ENCODE results near the gene KRT75. TPM values are rescaled to one million over a fixed set of nuclear protein-coding genes. Genes with fewer than 3 reads are reported as not detected.

Gene KRT75
- total RNA-seq, 1 donor from 2014 or later, result not detected

DNA sequence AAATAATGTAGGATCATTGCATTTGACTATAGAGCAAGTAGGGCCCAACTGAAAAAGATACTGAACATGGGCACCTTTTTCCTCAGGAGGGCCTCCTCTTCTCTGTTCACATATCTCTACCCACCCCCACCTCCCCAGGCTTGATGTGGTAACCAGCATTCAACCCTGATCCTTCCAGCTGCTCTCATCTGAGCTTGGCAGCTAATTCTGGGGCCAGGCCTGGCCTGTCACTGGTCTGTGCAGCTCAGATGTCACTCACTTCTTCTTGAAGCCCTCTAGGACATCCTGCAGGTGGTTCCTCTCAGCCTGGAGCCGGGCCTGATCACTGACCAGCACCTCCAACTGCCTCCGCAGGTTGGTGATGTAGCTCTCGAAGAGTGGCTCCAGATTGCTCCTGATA is 50.8 kb downstream of the KRT75 start:
- Mint-ChIP-seq H3K4me1 (ENCODE audit: unreplicated experiment) (no peaks in the 10 kb centered on the region), H3K9me3 (ENCODE audit: unreplicated experiment) (no peaks in the 10 kb centered on the region), H3K27me3 (ENCODE audit: unreplicated experiment) (peaks cover 27% of the 10 kb centered on the region), H3K27ac (ENCODE audit: unreplicated experiment) (no peak overlapping the region), H3K36me3 (ENCODE audit: unreplicated experiment) (no peaks in the 10 kb centered on the region), H3K4me3 (ENCODE audit: unreplicated experiment) (no peak overlapping the region)
- TF ChIP-seq, protein P1, sequence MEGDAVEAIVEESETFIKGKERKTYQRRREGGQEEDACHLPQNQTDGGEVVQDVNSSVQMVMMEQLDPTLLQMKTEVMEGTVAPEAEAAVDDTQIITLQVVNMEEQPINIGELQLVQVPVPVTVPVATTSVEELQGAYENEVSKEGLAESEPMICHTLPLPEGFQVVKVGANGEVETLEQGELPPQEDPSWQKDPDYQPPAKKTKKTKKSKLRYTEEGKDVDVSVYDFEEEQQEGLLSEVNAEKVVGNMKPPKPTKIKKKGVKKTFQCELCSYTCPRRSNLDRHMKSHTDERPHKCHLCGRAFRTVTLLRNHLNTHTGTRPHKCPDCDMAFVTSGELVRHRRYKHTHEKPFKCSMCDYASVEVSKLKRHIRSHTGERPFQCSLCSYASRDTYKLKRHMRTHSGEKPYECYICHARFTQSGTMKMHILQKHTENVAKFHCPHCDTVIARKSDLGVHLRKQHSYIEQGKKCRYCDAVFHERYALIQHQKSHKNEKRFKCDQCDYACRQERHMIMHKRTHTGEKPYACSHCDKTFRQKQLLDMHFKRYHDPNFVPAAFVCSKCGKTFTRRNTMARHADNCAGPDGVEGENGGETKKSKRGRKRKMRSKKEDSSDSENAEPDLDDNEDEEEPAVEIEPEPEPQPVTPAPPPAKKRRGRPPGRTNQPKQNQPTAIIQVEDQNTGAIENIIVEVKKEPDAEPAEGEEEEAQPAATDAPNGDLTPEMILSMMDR (IDR thresholded peaks at IDR 0.05), result no peak
- DNase-seq (ENCODE audit: extremely low spot score, unreplicated experiment), result no peak

DNA sequence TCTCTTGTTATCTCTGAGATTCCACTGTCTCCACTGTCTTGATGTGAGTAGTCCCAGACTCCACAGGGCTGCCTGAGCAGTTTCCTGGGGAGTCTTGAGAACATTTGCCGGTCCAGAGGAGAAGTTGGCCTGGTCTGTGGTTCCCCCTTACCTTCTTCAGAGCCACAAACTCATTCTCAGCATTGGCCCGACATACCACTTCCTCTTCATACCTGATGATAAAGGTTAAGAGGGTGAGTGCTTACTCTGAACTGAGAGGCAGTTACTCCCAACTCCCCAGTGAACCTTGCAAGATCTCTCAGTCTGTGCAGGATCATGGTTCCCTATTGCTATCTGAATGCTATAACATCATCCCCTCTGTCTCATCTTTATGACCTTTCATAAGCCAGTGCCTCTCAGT is 51.3 kb downstream of the KRT75 start:
- DNase-seq (ENCODE audit: extremely low spot score, unreplicated experiment), result no peak
- TF ChIP-seq, protein P1 (IDR thresholded peaks at IDR 0.05), result no peak
- H3K36me3 Mint-ChIP-seq (ENCODE audit: unreplicated experiment), result no peaks in the 10 kb centered on the region
- no peaks in the 10 kb centered on the region for H3K9me3 Mint-ChIP-seq (ENCODE audit: unreplicated experiment)
- no peaks in the 10 kb centered on the region for H3K4me1 Mint-ChIP-seq (ENCODE audit: unreplicated experiment)
- no peak overlapping the region for H3K4me3 Mint-ChIP-seq (ENCODE audit: unreplicated experiment)
- H3K27me3 Mint-ChIP-seq (ENCODE audit: unreplicated experiment), result peaks cover 27% of the 10 kb centered on the region
- no peak overlapping the region for H3K27ac Mint-ChIP-seq (ENCODE audit: unreplicated experiment)

DNA sequence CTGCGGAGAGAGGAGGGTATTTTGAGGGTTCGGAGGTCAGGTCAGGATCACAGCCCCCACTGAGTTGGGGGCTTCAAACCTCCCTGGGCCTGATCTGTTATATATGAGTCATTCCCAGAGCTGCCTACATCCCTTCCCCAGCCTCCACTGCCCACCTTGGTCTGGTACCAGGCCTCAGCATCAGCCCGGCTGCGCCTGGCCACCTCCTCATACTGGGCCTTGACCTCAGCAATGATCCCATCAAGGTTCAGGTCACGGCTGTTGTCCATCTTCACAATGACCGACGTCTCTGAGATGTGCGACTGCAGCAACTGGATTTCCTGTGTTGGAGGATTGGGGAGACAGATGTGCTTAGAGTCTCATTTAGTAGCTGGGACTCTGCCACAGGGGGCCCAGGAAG is 53.0 kb downstream of the KRT75 start:
- no peak for DNase-seq (ENCODE audit: extremely low spot score, unreplicated experiment)
- no peaks in the 10 kb centered on the region for H3K36me3 Mint-ChIP-seq (ENCODE audit: unreplicated experiment)
- peaks cover 36% of the 10 kb centered on the region for H3K27me3 Mint-ChIP-seq (ENCODE audit: unreplicated experiment)
- H3K4me3 Mint-ChIP-seq (ENCODE audit: unreplicated experiment), result no peak overlapping the region
- H3K27ac Mint-ChIP-seq (ENCODE audit: unreplicated experiment), result no peak overlapping the region
- H3K9me3 Mint-ChIP-seq (ENCODE audit: unreplicated experiment), result no peaks in the 10 kb centered on the region
- H3K4me1 Mint-ChIP-seq (ENCODE audit: unreplicated experiment), result no peaks in the 10 kb centered on the region
- TF ChIP-seq, protein P1 (IDR thresholded peaks at IDR 0.05), result no peak

DNA sequence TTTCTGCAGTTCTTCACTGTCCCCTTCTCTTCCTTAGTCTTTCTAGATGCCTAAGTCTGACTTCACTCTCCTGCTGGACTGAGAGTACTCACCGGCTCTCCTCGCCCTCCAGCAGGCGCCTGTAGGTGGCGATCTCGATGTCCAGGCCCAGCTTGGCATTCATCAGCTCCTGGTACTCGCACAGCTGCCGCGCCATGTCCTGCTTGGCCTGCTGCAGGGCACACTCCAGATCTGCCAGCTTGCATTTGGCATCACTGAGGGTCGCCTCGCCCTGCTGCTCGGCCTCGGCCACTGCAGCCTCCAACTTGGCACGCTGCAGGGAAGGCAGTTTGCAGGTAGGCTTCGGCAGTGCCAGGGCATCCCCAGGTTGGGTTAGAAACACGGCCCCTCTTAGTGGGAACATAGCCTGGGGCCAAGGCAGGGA is 53.9 kb downstream of the KRT75 start:
- DNase-seq (ENCODE audit: extremely low spot score, unreplicated experiment), result no peak
- no peaks in the 10 kb centered on the region for H3K4me1 Mint-ChIP-seq (ENCODE audit: unreplicated experiment)
- H3K27me3 Mint-ChIP-seq (ENCODE audit: unreplicated experiment), result peaks cover 44% of the 10 kb centered on the region

DNA sequence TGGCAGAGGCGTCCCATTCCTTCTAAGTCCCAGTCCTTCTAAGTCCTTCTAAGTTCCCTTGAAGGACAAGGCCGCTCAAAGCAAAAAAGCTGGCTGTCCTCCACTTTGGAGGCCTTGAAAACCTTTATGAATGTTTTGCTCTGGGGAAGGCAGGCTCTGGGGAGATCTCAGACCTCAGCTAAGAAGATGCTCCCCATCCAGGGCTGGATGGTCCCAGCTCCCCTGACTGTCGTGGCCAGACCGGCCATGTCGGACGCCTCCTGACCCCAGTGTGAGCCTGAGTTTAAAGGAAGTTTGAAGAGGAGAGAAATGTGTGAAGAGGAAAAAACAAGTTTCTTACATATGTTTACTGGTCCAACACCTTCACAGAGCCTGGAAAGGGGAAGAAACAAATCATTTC is 54.6 kb downstream of the KRT75 start:
- Mint-ChIP-seq H3K36me3 (ENCODE audit: unreplicated experiment) (no peaks in the 10 kb centered on the region), H3K27me3 (ENCODE audit: unreplicated experiment) (peaks cover 42% of the 10 kb centered on the region), H3K9me3 (ENCODE audit: unreplicated experiment) (no peaks in the 10 kb centered on the region), H3K4me1 (ENCODE audit: unreplicated experiment) (no peaks in the 10 kb centered on the region), H3K27ac (ENCODE audit: unreplicated experiment) (no peak overlapping the region), H3K4me3 (ENCODE audit: unreplicated experiment) (no peak overlapping the region)
- no peak for DNase-seq (ENCODE audit: extremely low spot score, unreplicated experiment)
- TF ChIP-seq, protein P1 (IDR thresholded peaks at IDR 0.05), result no peak

More for the DNA sequence above, 53.9 kb downstream of the KRT75 start:
- Mint-ChIP-seq H3K4me3 (ENCODE audit: unreplicated experiment) (no peak overlapping the region), H3K36me3 (ENCODE audit: unreplicated experiment) (no peaks in the 10 kb centered on the region), H3K9me3 (ENCODE audit: unreplicated experiment) (no peaks in the 10 kb centered on the region), H3K27ac (ENCODE audit: unreplicated experiment) (no peak overlapping the region)
- TF ChIP-seq, protein P1 (IDR thresholded peaks at IDR 0.05), result peak; percentile 50
